ENCODE data around the gene NRARP. TPM values are rescaled to one million over a fixed set of nuclear protein-coding genes. Genes with fewer than 3 reads are reported as not detected.

NRARP gene
- total and polyA plus RNA-seq, 2 of the 8 experiments (the other 6 are each of a cell fraction or from before 2014, with no cell fraction given) = 32.5 to 37.2 TPM

DNA sequence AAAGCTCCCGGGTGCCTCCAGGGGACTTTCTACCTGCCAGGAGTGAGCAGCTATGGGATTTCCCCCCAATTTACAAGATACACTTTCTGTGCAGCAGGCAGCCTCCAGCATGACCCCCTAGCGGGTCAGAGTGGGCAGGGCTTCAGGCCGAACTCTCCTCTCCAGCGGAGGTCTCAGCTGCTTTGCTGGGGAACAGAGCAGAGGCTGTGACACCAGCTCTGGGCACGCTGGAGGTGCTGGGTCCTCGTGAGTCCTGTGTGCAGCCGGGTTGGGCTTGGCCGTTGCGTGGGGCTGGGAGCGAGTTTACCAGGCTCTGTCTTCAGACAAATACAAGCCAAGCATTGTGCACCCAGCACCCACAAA is 2.9 kb downstream of the NRARP start:
- H3K79me2 ChIP-seq (ENCODE audit: control insufficient read depth in 1 of 2, insufficient read depth in 2 of 2, low read length in 2 of 2) = peaks cover 0 to 3% of the 10 kb centered on the region in 2 experiments; a peak in 1 of 4 replicates
- H4K91ac ChIP-seq (replicated peaks; ENCODE audit: insufficient read length, low read length) = no peak overlapping the region

More for the DNA sequence above, 2.9 kb downstream of the NRARP start:
- Histone ChIP-seq H2BK12ac (ENCODE audit: low read depth, low read length) (no peak overlapping the region), H3K18ac (ENCODE audit: extremely low read depth, low read length) (peak overlapping the region; percentile 54), H3K27ac (ENCODE audit: low read depth, low read length) (no peak overlapping the region), H3K9me3 (ENCODE audit: insufficient read depth in 2 of 2, low read depth in 1 of 2, low read length in 1 of 2) (peaks cover 0 to 4% of the 10 kb centered on the region in 2 experiments; a peak in 1 of 4 replicates), H3K27me3 (replicated peaks in 1 of 4; ENCODE audit: control insufficient read depth in 3 of 4, extremely low read depth in 1 of 4, insufficient read depth in 3 of 4, low read length in 3 of 4) (peaks cover 0 to 34% (median 18%) of the 10 kb centered on the region in 4 experiments; a peak in 5 of 7 replicates), H3K4me1 (replicated peaks in 1 of 4; ENCODE audit: control insufficient read depth in 3 of 4, insufficient read depth in 4 of 4, low read length in 3 of 4) (peaks cover 3 to 42% (median 37%) of the 10 kb centered on the region in 4 experiments), H3K9ac (replicated peaks in 1 of 4; ENCODE audit: extremely low read depth in 1 of 4, low read depth in 3 of 4, low read length in 3 of 4) (no peak overlapping the region), H3K14ac (ENCODE audit: insufficient read length) (no peak overlapping the region), H4K20me1 (replicated peaks in 1 of 2; ENCODE audit: control insufficient read depth in 1 of 2, insufficient read depth in 2 of 2, low read length in 2 of 2) (peaks cover 3 to 11% of the 10 kb centered on the region in 2 experiments), H3K4ac (replicated peaks; ENCODE audit: insufficient read length, low read depth, low read length) (no peak overlapping the region), H2AFZ (ENCODE audit: low read length) (no peak overlapping the region), H3K56ac (replicated peaks; ENCODE audit: insufficient read length, low read depth, low read length) (no peak overlapping the region), H4K5ac (ENCODE audit: insufficient read length, low read depth, low read length) (peak overlapping the region; percentile 23), H3K36me3 (ENCODE audit: control insufficient read depth in 2 of 4, insufficient read depth in 4 of 4, low read length in 3 of 4) (no peaks in the 10 kb centered on the region), H3K4me3 (ENCODE audit: extremely low read depth in 1 of 4, insufficient read depth in 2 of 4, low read depth in 3 of 4, low read length in 4 of 4) (peak overlapping the region; percentile 83 to 97 (median 84); a peak in 6 of 8 replicates), H2BK20ac (ENCODE audit: low read length) (no peak overlapping the region), H3K23ac (ENCODE audit: insufficient read length) (no peak overlapping the region), H2AK5ac (ENCODE audit: low read depth, low read length) (no peak overlapping the region), H4K8ac (ENCODE audit: extremely low read depth, insufficient read depth, low read length) (no peak overlapping the region), H2BK5ac (ENCODE audit: low read depth, low read length) (peak overlapping the region; percentile 17; the same call in 1 of the 2 replicates), H3K79me1 (ENCODE audit: low read depth, low read length) (peaks cover 3% of the 10 kb centered on the region), H3K4me2 (ENCODE audit: insufficient read depth in 1 of 2, low read depth in 2 of 2, low read length in 2 of 2) (peak overlapping the region; percentile 87 to 98), H3K23me2 (ENCODE audit: low read depth, low read length) (peaks cover 15% of the 10 kb centered on the region), H2BK120ac (replicated peaks; ENCODE audit: low read depth, low read length) (no peak overlapping the region), H2BK15ac (ENCODE audit: low read length) (no peak overlapping the region)
- ChIA-PET POLR2A (ENCODE audit: partially characterized antibody) (interaction anchor here (1.0 to 10.0 kb wide), 7 partner anchors 16 to 156 kb away, joined by 3 to 129 read pairs (median 4); partner anchors contain the start of gene TOR4A), CTCF (ENCODE audit: partially characterized antibody) (interaction anchor here (1.3 to 1.9 kb wide), 4 partner anchors 14 to 124 kb away, joined by 3 to 5 read pairs (median 4); partner anchors contain the start of genes EXD3 and NOXA1)
- DNase-seq (ENCODE audit: low read depth in 1 of 2, low spot score in 2 of 2) (no peak), FAIRE-seq (no peak)
- WGBS, 2 experiments (ENCODE audit: extremely low coverage in 1 of 2, insufficient coverage in 1 of 2, insufficient read length in 1 of 2, insufficient replicate concordance in 2 of 2, low coverage in 1 of 2, low lambda C conversion rate in 2 of 2, missing lambda C conversion rate in 1 of 2) = 9% methylated on average over 10 of the region's 10 CpGs; no CpG with 5 or more reads in 1 of the 2 experiments
- TF ChIP-seq EP300 (IDR thresholded peaks at IDR 0.05; ENCODE audit: borderline replicate concordance in 1 of 2, low read depth in 2 of 2, low read length in 2 of 2) (no peak), RBBP5 (IDR thresholded peaks at IDR 0.05; ENCODE audit: borderline replicate concordance, low read depth, low read length) (no peak), SIN3A (conservative IDR thresholded peaks at IDR 0.05 in 1 of 2, IDR thresholded peaks at IDR 0.05 in 1 of 2; ENCODE audit: low read depth in 1 of 2, low read length in 2 of 2) (0 out of 4 replicates have a peak, but pooled peaks of 1 of the 2 experiments have one; percentile 21), TEAD4 (IDR thresholded peaks at IDR 0.05; ENCODE audit: low read depth, low read length) (no peak), MAFK (IDR thresholded peaks at IDR 0.05; ENCODE audit: low read depth, low read length) (peak; percentile 2; the same call in 1 of the 2 replicates), CBX5 (IDR thresholded peaks at IDR 0.05; ENCODE audit: low read depth, low read length) (no peak), MAX (IDR thresholded peaks at IDR 0.05) (no peak), TBP (IDR thresholded peaks at IDR 0.05; ENCODE audit: low read depth, low read length) (peak; percentile 25; the same call in 1 of the 2 replicates), POLR2AphosphoS5 (IDR thresholded peaks at IDR 0.05; ENCODE audit: low read depth, low read length) (0 out of 2 replicates have a peak, but pooled peaks have one; percentile 25), POLR2A (IDR thresholded peaks at IDR 0.05; ENCODE audit: control extremely low read depth in 1 of 2, low read depth in 2 of 2, low read length in 2 of 2) (peak in 1 of 2 experiments; percentile 58; a peak in 2 of 3 replicates)
